Gastroesophageal sphincter (tissue), 2 donors: ENCODE measurements around the gene CECR2.

Source experiments
- POLR2A ChIP-seq, 2 donors: fragments of 450-650 bp; IDR thresholded peaks; one replicate each; pipeline ENCODE4 v1.6.1; 2017; ENCODE audit warnings: antibody characterized with exemption in 2 of 2, mild to moderate bottlenecking in 2 of 2, moderate library complexity in 1 of 2
- POLR2AphosphoS5 ChIP-seq: sonication (generic); formaldehyde crosslinking; IDR thresholded peaks from one replicate; pipeline ENCODE4 v1.6.1; 2017; ENCODE audit warnings: antibody characterized with exemption

DNA sequence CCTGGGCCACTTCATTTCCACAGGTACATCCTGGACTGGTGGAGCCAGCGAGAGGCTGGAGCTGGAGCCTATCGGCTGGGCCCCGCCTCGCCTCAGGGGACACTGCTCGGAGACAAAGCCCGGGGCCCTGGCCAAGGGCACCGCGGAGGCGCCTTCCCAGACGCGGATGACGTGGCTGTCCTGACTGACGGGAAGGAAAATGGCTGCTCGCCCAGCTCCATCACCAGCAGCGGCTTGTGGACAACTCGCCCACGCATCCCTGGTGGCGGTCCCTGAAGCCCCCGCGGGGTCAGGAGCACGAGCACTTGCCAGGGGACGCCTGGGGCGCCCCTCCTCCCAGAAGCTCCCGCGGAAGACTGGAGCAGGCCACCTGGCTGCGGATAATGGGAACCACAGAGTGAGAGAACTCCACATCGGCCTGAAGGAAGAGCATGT lies 49.6 kb downstream of the CECR2 start:
- TF ChIP-seq POLR2AphosphoS5, result no peak
- TF ChIP-seq POLR2A (IDR thresholded peaks at IDR 0.05), result no peak
